Measurements from ENCODE around the gene CD28.

The CD28 gene

GRCh38 chr2:203719456-203720410 is 13.3 kb downstream of the CD28 start:
- no peak for DNase-seq

GRCh38 chr2:203720915-203721672 is 14.7 kb downstream of the CD28 start:
- DNase-seq = no peak

GRCh38 chr2:203721781-203722300 is 15.4 kb downstream of the CD28 start:
- no peak for DNase-seq

DNA sequence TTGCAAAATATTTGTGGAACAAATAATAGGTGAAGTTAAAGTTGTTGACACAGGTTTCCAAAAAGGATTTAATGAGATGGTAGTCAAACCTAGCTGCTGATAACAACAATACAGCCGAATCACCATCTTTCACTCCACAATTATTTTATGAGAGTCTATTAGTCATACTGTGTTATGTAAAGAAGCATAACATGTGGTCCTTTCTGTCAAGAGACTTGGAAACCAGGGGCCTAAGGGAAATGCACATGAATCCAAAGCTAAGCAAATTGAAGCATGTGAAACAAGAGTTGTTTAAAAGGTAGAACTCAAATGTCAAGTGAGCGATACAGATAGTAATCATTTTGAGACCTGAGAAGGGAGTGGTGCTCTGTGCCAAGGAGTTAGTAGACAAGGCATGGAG is 16.0 kb downstream of the CD28 start:
- no peak for DNase-seq

GRCh38 chr2:203728321-203728720 is 21.9 kb downstream of the CD28 start:
- DNase-seq = no peak

GRCh38 chr2:203730076-203730729 is 23.8 kb downstream of the CD28 start:
- no peak for DNase-seq

DNA sequence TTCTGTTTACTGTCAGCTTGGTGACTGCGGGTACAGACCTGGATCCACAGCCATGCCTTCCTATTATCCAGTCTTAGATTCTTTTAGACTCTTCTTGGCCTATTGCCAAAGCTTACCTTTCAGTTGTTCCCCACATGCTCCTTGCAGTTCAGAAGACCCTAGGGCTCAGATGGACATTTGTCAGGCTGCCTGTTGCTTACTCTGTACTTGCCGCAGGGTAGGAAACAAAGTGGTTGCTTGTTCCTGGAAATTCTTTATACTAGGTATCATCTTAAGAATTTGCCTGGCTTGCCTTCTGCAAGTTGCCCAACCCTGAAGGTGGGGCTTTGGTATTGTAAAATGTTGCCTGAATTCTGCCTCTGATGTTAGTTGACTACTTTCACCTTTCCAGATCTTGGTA is 24.4 kb downstream of the CD28 start:
- DNase-seq = no peak

DNA sequence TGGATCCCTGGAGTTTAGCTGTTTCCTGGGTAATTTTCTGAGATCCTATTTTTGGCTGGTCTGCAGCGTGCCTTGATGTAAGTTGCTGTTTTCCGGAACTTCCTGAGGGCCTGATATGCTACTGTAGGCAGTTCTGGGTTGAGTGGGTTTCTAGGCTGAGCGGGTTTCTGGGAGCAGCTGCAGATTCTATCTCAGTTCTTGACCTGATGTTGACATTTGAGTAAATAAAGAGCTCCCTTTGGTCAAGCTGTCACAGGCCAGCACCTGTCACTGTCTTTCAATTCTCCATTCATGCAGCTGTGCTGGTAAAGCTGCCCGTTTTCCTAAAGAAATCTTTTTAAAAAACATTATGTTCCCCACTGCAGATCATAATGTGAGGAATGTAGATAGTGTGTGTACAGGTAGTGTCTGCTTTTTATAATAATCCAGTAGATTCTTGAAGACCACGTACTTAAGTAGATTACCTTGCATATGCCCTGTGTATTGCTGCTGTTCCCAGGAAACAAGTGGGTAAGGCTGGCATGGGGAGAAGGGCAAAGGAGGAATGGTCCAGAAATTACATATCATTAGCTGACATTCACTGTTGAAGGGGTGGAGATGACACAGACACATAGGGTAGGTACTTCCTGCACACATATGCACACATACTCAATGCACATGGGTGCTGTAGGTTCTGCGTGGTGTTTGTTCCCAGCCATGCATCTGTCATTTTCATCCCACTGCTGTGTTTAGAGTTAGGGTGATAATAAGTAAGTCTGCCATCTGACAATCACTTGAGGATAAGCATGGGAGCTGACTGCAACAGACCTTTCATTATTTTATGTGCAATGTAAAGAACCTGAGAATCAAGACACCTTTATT is 25.9 kb downstream of the CD28 start:
- no peak for DNase-seq

GRCh38 chr2:203732953-203733510 is 26.6 kb downstream of the CD28 start:
- DNase-seq = no peak

- DNase-seq = no peak
Observed at GRCh38 chr2:203733684-203734083, 27.2 kb downstream of the CD28 start.

- no peak for DNase-seq
Observed at GRCh38 chr2:203734276-203734983, 28.0 kb downstream of the CD28 start.

GRCh38 chr2:203737360-203737759 is 30.9 kb downstream of the CD28 start:
- no peak for DNase-seq

GRCh38 chr2:203739351-203739750 is 32.9 kb downstream of the CD28 start:
- DNase-seq = no peak

- DNase-seq = no peak
Observed at GRCh38 chr2:203740871-203741281, 34.4 kb downstream of the CD28 start.

DNA sequence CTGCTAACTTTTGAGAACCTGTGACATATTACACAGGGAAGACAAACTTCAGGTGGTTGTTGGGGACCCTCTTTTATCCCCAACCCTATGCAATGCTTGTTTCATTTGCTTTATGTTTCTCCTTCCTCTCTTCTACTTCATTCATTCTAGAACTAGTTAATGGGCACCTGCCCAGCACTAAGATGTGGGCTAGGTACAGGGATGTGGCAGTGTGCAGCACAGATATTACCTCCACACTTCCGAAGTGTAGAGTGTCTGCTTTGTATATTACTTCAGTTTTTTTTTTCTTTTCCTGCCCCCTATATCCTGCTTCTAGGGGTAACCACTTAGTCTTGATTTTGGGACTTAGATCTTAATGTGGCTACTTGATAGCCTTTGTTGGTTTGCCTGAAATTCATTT is 35.1 kb downstream of the CD28 start:
- DNase-seq = no peak

- no peak for DNase-seq
Observed at GRCh38 chr2:203743441-203743981, 37.1 kb downstream of the CD28 start.

DNA sequence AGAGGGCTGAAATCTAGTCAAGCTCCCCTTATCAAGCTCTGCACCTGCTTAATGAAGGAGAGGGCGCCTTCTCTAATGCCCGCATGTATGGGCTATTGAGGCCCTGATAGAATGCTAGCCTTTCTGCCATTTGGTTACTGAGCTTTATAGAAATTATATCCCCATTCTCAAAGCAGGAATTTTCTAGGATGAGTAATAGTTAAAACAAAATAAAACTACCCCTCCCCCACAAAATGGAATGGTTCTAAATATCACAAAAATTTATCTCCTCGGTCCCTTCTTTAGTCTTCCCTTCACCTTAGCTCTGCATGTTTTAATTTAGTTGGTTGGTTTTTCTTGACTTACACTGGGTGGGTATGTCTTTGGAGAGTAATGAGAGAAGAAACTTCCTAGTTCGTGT is 37.7 kb downstream of the CD28 start:
- no peak for DNase-seq

GRCh38 chr2:203745267-203745666 is 38.8 kb downstream of the CD28 start:
- DNase-seq = no peak

DNA sequence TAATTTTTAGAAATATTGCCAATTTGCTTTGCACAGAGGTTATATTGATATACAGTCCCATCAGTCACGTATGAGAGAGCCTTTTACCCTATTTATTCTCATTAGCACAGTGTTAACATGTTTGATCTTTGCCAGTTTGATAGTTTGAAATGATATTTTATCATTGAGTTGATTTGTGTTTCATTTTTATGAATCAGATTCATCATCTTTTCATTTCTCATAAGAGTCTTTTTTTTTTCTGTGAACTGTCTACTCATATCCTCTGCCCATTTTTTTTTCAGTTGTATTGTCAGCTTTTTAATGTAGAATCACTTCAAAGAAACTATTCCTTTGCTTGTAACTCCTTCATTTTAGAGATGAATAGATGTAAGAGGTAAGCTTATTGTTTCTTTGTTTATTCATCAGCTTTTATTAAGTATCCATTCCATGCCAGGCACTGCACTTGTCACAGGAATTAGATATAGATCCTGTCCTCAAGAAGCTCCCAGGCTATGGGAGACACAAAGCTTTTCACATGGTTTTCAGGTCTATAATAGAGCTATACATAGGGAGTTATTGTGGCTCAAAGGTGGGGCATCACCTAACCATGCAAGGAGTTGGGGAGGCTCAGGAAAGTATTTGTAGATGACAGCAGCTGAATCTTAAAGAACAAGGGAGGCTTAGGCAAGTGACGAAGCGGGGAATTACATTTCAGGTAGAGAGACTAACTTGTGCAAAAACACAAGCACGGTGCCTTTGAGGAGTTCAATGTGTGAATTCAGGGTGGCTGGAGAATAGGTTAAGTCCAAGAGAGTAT is 42.1 kb downstream of the CD28 start:
- no peak for DNase-seq
